Smooth muscle cell (in vitro differentiated cells): ENCODE data around the gene CALU. TPM values are rescaled to one million over a fixed set of nuclear protein-coding genes. Genes with fewer than 3 reads are reported as not detected.

ENCODE experiments used
- DNase-seq: peaks from one replicate; lab custom pipeline; 2025; ENCODE audit not compliant: unreplicated experiment; lab: John Stamatoyannopoulos, UW
- H2AFZ ChIP-seq: fragments of 200-600 bp; sonication (generic); 2 replicates; pipeline ENCODE4 v1.6.0; 2016; ENCODE audit warnings: antibody characterized with exemption, low read depth, mild to moderate bottlenecking
- H3F3A ChIP-seq: fragments of 200-600 bp; sonication (generic); 2 replicates; pipeline ENCODE4 v1.6.0; 2017; ENCODE audit warnings: antibody characterized with exemption, low read depth
- H3K27ac ChIP-seq: fragments of 200-600 bp; sonication (generic); 2 replicates; pipeline ENCODE4 v1.5.1; 2016; ENCODE audit warnings: low read depth, mild to moderate bottlenecking
- H3K27me3 ChIP-seq: fragments of 200-600 bp; sonication (generic); 2 replicates; pipeline ENCODE4 v1.6.1; 2016; ENCODE audit warnings: low read depth, mild to moderate bottlenecking
- H3K36me3 ChIP-seq: fragments of 200-600 bp; sonication (generic); 2 replicates; pipeline ENCODE4 v1.5.1; 2016; ENCODE audit warnings: low read depth
- H3K4me1 ChIP-seq: fragments of 200-600 bp; sonication (generic); 2 replicates; pipeline ENCODE4 v1.5.1; 2016; ENCODE audit warnings: low read depth
- H3K4me2 ChIP-seq: fragments of 200-600 bp; sonication (generic); 2 replicates; pipeline ENCODE4 v1.6.0; 2016; ENCODE audit warnings: mild to moderate bottlenecking
- H3K4me3 ChIP-seq: fragments of 200-600 bp; sonication (generic); 2 replicates; pipeline ENCODE4 v1.5.1; 2016; ENCODE audit warnings: mild to moderate bottlenecking
- H3K79me2 ChIP-seq: fragments of 200-600 bp; sonication (generic); 2 replicates; pipeline ENCODE4 v1.6.0; 2016; ENCODE audit warnings: low read depth, mild to moderate bottlenecking
- H3K9ac ChIP-seq: fragments of 200-600 bp; sonication (generic); 2 replicates; pipeline ENCODE4 v1.6.0; 2016; ENCODE audit warnings: low read depth
- H3K9me3 ChIP-seq: fragments of 200-600 bp; sonication (generic); replicated peaks from 2 replicates; pipeline ENCODE4 v1.5.1; 2016; ENCODE audit warnings: low read depth
- H4K20me1 ChIP-seq: fragments of 200-600 bp; sonication (generic); 2 replicates; pipeline ENCODE4 v1.6.0; 2016; ENCODE audit warnings: low read depth
- CTCF ChIP-seq: fragments of 200-600 bp; sonication (generic); IDR thresholded peaks from 2 replicates; pipeline ENCODE4 v1.5.1; 2017; ENCODE audit warnings: borderline replicate concordance, mild to moderate bottlenecking, antibody characterized with exemption; ENCODE audit not compliant: insufficient read depth, poor library complexity, severe bottlenecking
- WGBS: methylation state at CpG from one replicate; pipeline ENCODE4 v1.1.7; 2016; ENCODE audit warnings: low lambda C conversion rate; 5-methylcytosine and 5-hydroxymethylcytosine counted together
- polyA plus RNA-seq: library from polyadenylated mRNA; unstranded; fragments of >200 nt; fragmentation: Nextera tagmentation; extraction: Ambion mirVana; gene quantifications from 2 replicates; pipeline ENCODE4 v1.2.1, GENCODE V29; 2016
- total RNA-seq: library from RNA; depleted of rRNA; stranded (reverse); fragments of >200 nt; gene quantifications from 2 replicates; pipeline ENCODE4 v1.2.3, GENCODE V29; 2014

The CALU gene
- total and polyA plus RNA-seq, 2 experiments from 2014 or later: 679 to 783 TPM

GRCh38 chr7:128744366-128744905, 5.3 kb downstream of the CALU start:
- Histone ChIP-seq H3K4me1 (peaks cover 27% of the 10 kb centered on the region), H2AFZ (no peak overlapping the region), H3K36me3 (peaks cover 14% of the 10 kb centered on the region), H3K4me3 (no peak overlapping the region), H3K27me3 (no peaks in the 10 kb centered on the region), H4K20me1 (peaks cover 100% of the 10 kb centered on the region), H3K9ac (no peak overlapping the region), H3K9me3 (no peaks in the 10 kb centered on the region), H3K4me2 (peak overlapping the region; percentile 97), H3K79me2 (peaks cover 100% of the 10 kb centered on the region), H3F3A (peaks cover 25% of the 10 kb centered on the region), H3K27ac (peak overlapping the region; percentile 98)
- DNase-seq: no peak
- TF ChIP-seq CTCF: no peak
- 87% methylated on average over 2 of the region's 2 CpGs for WGBS

- Histone ChIP-seq H3K9ac (no peak overlapping the region), H3K79me2 (peaks cover 100% of the 10 kb centered on the region)
- WGBS: 96% methylated on average over 1 of the region's 1 CpG
These were observed 6.5 kb downstream of the CALU start for GRCh38 chr7:128745706-128746105.

GRCh38 chr7:128747327-128748079, 8.3 kb downstream of the CALU start:
- no peak overlapping the region for H3K4me2 ChIP-seq
- no peak for DNase-seq
- no peak for TF ChIP-seq CTCF
- peaks cover 35% of the 10 kb centered on the region for H3F3A ChIP-seq
- H2AFZ ChIP-seq: no peak overlapping the region
- no peak overlapping the region for H3K9ac ChIP-seq
- peaks cover 100% of the 10 kb centered on the region for H4K20me1 ChIP-seq
- no peak overlapping the region for H3K27ac ChIP-seq
- H3K4me1 ChIP-seq: peaks cover 8% of the 10 kb centered on the region
- WGBS: 91% methylated on average over 6 of the region's 6 CpGs
- no peaks in the 10 kb centered on the region for H3K27me3 ChIP-seq
- H3K36me3 ChIP-seq: peaks cover 26% of the 10 kb centered on the region
- no peak overlapping the region for H3K4me3 ChIP-seq
- no peaks in the 10 kb centered on the region for H3K9me3 ChIP-seq
- H3K79me2 ChIP-seq: peaks cover 100% of the 10 kb centered on the region

More at GRCh38 chr7:128745706-128746105, 6.5 kb downstream of the CALU start:
- no peak for DNase-seq
- no peaks in the 10 kb centered on the region for H3K9me3 ChIP-seq
- no peaks in the 10 kb centered on the region for H3K27me3 ChIP-seq
- peaks cover 100% of the 10 kb centered on the region for H4K20me1 ChIP-seq
- no peak overlapping the region for H3K4me3 ChIP-seq
- H3K4me1 ChIP-seq: peaks cover 21% of the 10 kb centered on the region
- peaks cover 23% of the 10 kb centered on the region for H3K36me3 ChIP-seq
- no peak for TF ChIP-seq CTCF
- no peak overlapping the region for H2AFZ ChIP-seq
- no peak overlapping the region for H3K4me2 ChIP-seq
- no peak overlapping the region for H3K27ac ChIP-seq
- peaks cover 30% of the 10 kb centered on the region for H3F3A ChIP-seq

- Histone ChIP-seq H3K27ac (peak overlapping the region; percentile 43), H3K9ac (no peak overlapping the region), H2AFZ (no peak overlapping the region), H3K79me2 (peaks cover 84% of the 10 kb centered on the region), H3K27me3 (no peaks in the 10 kb centered on the region), H4K20me1 (peaks cover 100% of the 10 kb centered on the region), H3K4me2 (peak overlapping the region; percentile 5), H3K4me1 (no peaks in the 10 kb centered on the region), H3F3A (peaks cover 56% of the 10 kb centered on the region), H3K9me3 (no peaks in the 10 kb centered on the region), H3K36me3 (peaks cover 36% of the 10 kb centered on the region), H3K4me3 (no peak overlapping the region)
- TF ChIP-seq CTCF: no peak
- WGBS: 100% methylated on average over 1 of the region's 1 CpG
- DNase-seq: no peak
These were observed 13.1 kb downstream of the CALU start for GRCh38 chr7:128752251-128752650.
